HCT116 (cell line): ENCODE measurements around the gene BNC2. TPM values are rescaled to one million over a fixed set of nuclear protein-coding genes. Genes with fewer than 3 reads are reported as not detected.

ENCODE experiments used
- ATAC-seq: fragments of 200-7000 bp; cut with Tn5 transposase; 2 replicates; pipeline ENCODE4 v1.9.1; 2020; ENCODE audit warnings: mild to moderate bottlenecking, moderate library complexity
- BruUV-seq: library from RNA; stranded (reverse); fragments of 400-500 nt; replicated peaks from 2 replicates; lab custom pipeline; 2021; lab: Mats Ljungman, UMichigan
- CTCF ChIA-PET: fragments of 300-600 bp; sonication (Branson Sonifier 250); formaldehyde crosslinking; loops from one replicate; lab custom pipeline; 2021; ENCODE audit warnings: antibody characterized with exemption; lab: Charles Lee
- POLR2A ChIA-PET: fragments of 300-600, 350-600 bp; sonication (Branson Sonifier 250); formaldehyde crosslinking; loops from one replicate; lab custom pipeline; 2021; ENCODE audit warnings: antibody characterized with exemption; lab: Charles Lee
- RAD21 ChIA-PET, 2 experiments: fragments of 300-600 bp; sonication (Branson Sonifier 250); formaldehyde crosslinking; loops; one replicate each; lab custom pipeline; 2023; ENCODE audit warnings: low total read pairs in 2 of 2; ENCODE audit not compliant: uncharacterized antibody in 2 of 2, unreplicated experiment in 2 of 2, low non-redundant PET in 1 of 2; lab: Charles Lee
- DNase-seq: peaks from one replicate; pipeline ENCODE4 v3.0.0-alpha.2; 2010; ENCODE audit warnings: low read depth, low spot score
- H2AFZ ChIP-seq: fragments of 200-600 bp; shearing (Covaris generic), sonication (generic); 2 replicates; pipeline ENCODE4 v1.6.1; 2017; ENCODE audit warnings: low read depth, mixed run types, mixed read lengths, antibody characterized with exemption, low read length; ENCODE audit not compliant: poor library complexity, severe bottlenecking
- H3K27ac ChIP-seq: 2 replicates; pipeline ENCODE4 v1.5.1; 2012; ENCODE audit warnings: low read depth, low read length
- H3K27me3 ChIP-seq: fragments of 200-600 bp; sonication (generic); 2 replicates; pipeline ENCODE4 v1.6.1; 2016; ENCODE audit warnings: mixed run types, low read length, mixed read lengths; ENCODE audit not compliant: insufficient read depth
- H3K36me3 ChIP-seq, 2 experiments: fragments of 200-500 bp in 1 of 2; fragments of 200-600 bp in 1 of 2; sonication (Bioruptor generic) in 1 of 2; sonication (generic) in 1 of 2; 2 replicates each; pipeline versions ENCODE4 v1.5.1 to v1.6.1; 2014 to 2016; ENCODE audit warnings: low read length in 2 of 2, inconsistent platforms in 1 of 2, mixed read lengths in 1 of 2, mixed run types in 1 of 2; ENCODE audit not compliant: insufficient read depth in 2 of 2, control insufficient read depth in 1 of 2
- H3K4me1 ChIP-seq, 2 experiments: fragments of 200-600 bp in 1 of 2; sonication (generic) in 1 of 2; 2 replicates each; pipeline versions ENCODE4 v1.5.1 to v1.6.1; 2012 to 2017; ENCODE audit warnings: low read length in 2 of 2, inconsistent platforms in 1 of 2, mild to moderate bottlenecking in 1 of 2, mixed read lengths in 1 of 2, mixed run types in 1 of 2, moderate library complexity in 1 of 2; ENCODE audit not compliant: insufficient read depth in 2 of 2, control insufficient read depth in 1 of 2
- H3K4me2 ChIP-seq: fragments of 200-600 bp; sonication (generic); 2 replicates; pipeline ENCODE4 v1.6.1; 2017; ENCODE audit warnings: mixed run types, low read length, mixed read lengths
- H3K4me3 ChIP-seq, 2 experiments: fragments of 200-600 bp in 1 of 2; sonication (generic) in 1 of 2; replicated peaks in 1 of 2; 2 replicates each; pipeline ENCODE4 v1.5.1; 2011 to 2016; ENCODE audit warnings: low read length in 2 of 2, control low read depth in 1 of 2, low read depth in 1 of 2, mild to moderate bottlenecking in 1 of 2, mixed read lengths in 1 of 2, mixed run types in 1 of 2
- H3K79me2 ChIP-seq: fragments of 200-600 bp; sonication (generic); 2 replicates; pipeline ENCODE4 v1.6.1; 2017; ENCODE audit warnings: mild to moderate bottlenecking, mixed run types, low read length, moderate library complexity, mixed read lengths; ENCODE audit not compliant: insufficient read depth
- H3K9ac ChIP-seq: fragments of 200-600 bp; sonication (generic); 2 replicates; pipeline ENCODE4 v1.6.1; 2016; ENCODE audit warnings: low read length, mixed read lengths
- H3K9me2 ChIP-seq: fragments of 200-600 bp; sonication (generic), shearing (Covaris generic); 2 replicates; pipeline ENCODE4 v1.6.1; 2017; ENCODE audit warnings: mixed run types, mild to moderate bottlenecking, moderate library complexity; ENCODE audit not compliant: insufficient read depth
- H3K9me3 ChIP-seq, 2 experiments: fragments of 200-500 bp in 1 of 2; fragments of 200-600 bp in 1 of 2; sonication (Bioruptor generic) in 1 of 2; sonication (generic) in 1 of 2; 2 replicates each; pipeline ENCODE4 v1.6.1; 2014 to 2017; ENCODE audit warnings: low read length in 2 of 2, mixed read lengths in 2 of 2, inconsistent platforms in 1 of 2, low read depth in 1 of 2, mild to moderate bottlenecking in 1 of 2, mixed run types in 1 of 2, moderate library complexity in 1 of 2; ENCODE audit not compliant: control insufficient read depth in 1 of 2, insufficient read depth in 1 of 2
- H4K20me1 ChIP-seq: fragments of 200-600 bp; sonication (generic), shearing (Covaris generic); 2 replicates; pipeline ENCODE4 v1.6.1; 2017; ENCODE audit warnings: mixed run types, mild to moderate bottlenecking, moderate library complexity; ENCODE audit not compliant: insufficient read depth
- CBX3 ChIP-seq: IDR thresholded peaks from 2 replicates; pipeline ENCODE4 v1.6.1; 2012; ENCODE audit warnings: low read depth
- CEBPB ChIP-seq: IDR thresholded peaks from 2 replicates; pipeline ENCODE4 v1.6.1; 2012; ENCODE audit warnings: low read depth
- EGR1 ChIP-seq: IDR thresholded peaks from 2 replicates; pipeline ENCODE4 v1.6.1; 2012; ENCODE audit warnings: low read depth
- ELF1 ChIP-seq: IDR thresholded peaks from 2 replicates; pipeline ENCODE4 v1.6.1; 2012; ENCODE audit warnings: low read depth, borderline replicate concordance
- EZH2 ChIP-seq: fragments of 200-600 bp; sonication (generic); IDR thresholded peaks from 2 replicates; pipeline ENCODE4 v1.6.1; 2017; ENCODE audit warnings: antibody characterized with exemption, mixed run types
- FOSL1 ChIP-seq: IDR thresholded peaks from 2 replicates; pipeline ENCODE4 v1.6.1; 2012; ENCODE audit warnings: low read depth
- JUND ChIP-seq: IDR thresholded peaks from 2 replicates; pipeline ENCODE4 v1.6.1; 2012
- POLR2A ChIP-seq: IDR thresholded peaks from 2 replicates; pipeline ENCODE4 v1.7.0; 2011; ENCODE audit warnings: borderline replicate concordance; ENCODE audit not compliant: insufficient read depth, insufficient read length; ENCODE audit errors: extremely low read depth
- POLR2AphosphoS5 ChIP-seq: IDR thresholded peaks from 2 replicates; pipeline ENCODE4 v1.6.1; 2011; ENCODE audit warnings: mild to moderate bottlenecking, low read depth, low read length, moderate library complexity
- REST ChIP-seq: IDR thresholded peaks from 2 replicates; pipeline ENCODE4 v1.6.1; 2012; ENCODE audit warnings: low read depth
- SIN3A ChIP-seq: IDR thresholded peaks from 2 replicates; pipeline ENCODE4 v1.6.1; 2012; ENCODE audit warnings: low read depth
- SP1 ChIP-seq: IDR thresholded peaks from 2 replicates; pipeline ENCODE4 v1.6.1; 2012; ENCODE audit warnings: low read depth
- TCF7L2 ChIP-seq: IDR thresholded peaks from 2 replicates; pipeline ENCODE4 v1.7.0; 2011; ENCODE audit warnings: borderline replicate concordance, inconsistent platforms; ENCODE audit not compliant: insufficient read depth, insufficient read length; ENCODE audit errors: extremely low read depth
- YY1 ChIP-seq: IDR thresholded peaks from 2 replicates; pipeline ENCODE4 v1.6.1; 2011; ENCODE audit warnings: low read length, low read depth, moderate library complexity, mild to moderate bottlenecking; ENCODE audit not compliant: insufficient replicate concordance; ENCODE audit errors: extremely low read depth
- ZBTB33 ChIP-seq: IDR thresholded peaks from 2 replicates; pipeline ENCODE4 v1.6.1; 2011; ENCODE audit warnings: mild to moderate bottlenecking, low read length, moderate library complexity; ENCODE audit not compliant: insufficient replicate concordance; ENCODE audit errors: extremely low read depth
- ZFX ChIP-seq: fragments of 450-650 bp; IDR thresholded peaks from 2 replicates; pipeline ENCODE4 v1.6.1; 2017
- ZNF274 ChIP-seq: fragments of 200-500 bp; sonication (Bioruptor generic); IDR thresholded peaks from 2 replicates; pipeline ENCODE4 v1.6.1; 2014; ENCODE audit warnings: mild to moderate bottlenecking, low read depth, low read length, inconsistent platforms
- intact Hi-C: fragments of 100-400 bp; cut with micrococcal nuclease; formaldehyde crosslinking; loops from 2 replicates; pipeline ENCODE4 v1.10.0; 2022
- total RNA-seq: library from RNA; stranded (reverse); gene quantifications from one replicate; pipeline ENCODE4 v1.2.1, GENCODE V29; 2021; ENCODE audit not compliant: unreplicated experiment
- TF ChIP-seq, protein P1 (sequence below): IDR thresholded peaks from 2 replicates; pipeline ENCODE4 v1.6.1; 2012
- TF ChIP-seq, protein P2 (sequence below): IDR thresholded peaks from 2 replicates; pipeline ENCODE4 v1.6.1; 2012

The BNC2 gene
- total RNA-seq, 1 experiment from 2014 or later, result 0.37 TPM

- no TSS peak for BruUV-seq
- Histone ChIP-seq H4K20me1 (no peaks in the 10 kb centered on the region), H3K4me1 (no peaks in the 10 kb centered on the region), H3K36me3 (no peaks in the 10 kb centered on the region), H3K27me3 (no peaks in the 10 kb centered on the region), H3K9me2 (no peaks in the 10 kb centered on the region), H3K9me3 (no peaks in the 10 kb centered on the region), H3K4me3 (no peak overlapping the region), H3K79me2 (no peaks in the 10 kb centered on the region), H2AFZ (no peak overlapping the region), H3K9ac (no peak overlapping the region), H3K4me2 (no peak overlapping the region), H3K27ac (no peak overlapping the region)
- TF ChIP-seq POLR2A (no peak), EGR1 (no peak), SP1 (no peak), ZNF274 (no peak), TCF7L2 (no peak), SIN3A (no peak), YY1 (no peak), ZBTB33 (no peak), CBX3 (no peak), FOSL1 (no peak), ZFX (no peak), EZH2 (no peak), JUND (no peak), CEBPB (no peak), POLR2AphosphoS5 (no peak), REST (no peak), ELF1 (no peak)
- TF ChIP-seq, protein P1, sequence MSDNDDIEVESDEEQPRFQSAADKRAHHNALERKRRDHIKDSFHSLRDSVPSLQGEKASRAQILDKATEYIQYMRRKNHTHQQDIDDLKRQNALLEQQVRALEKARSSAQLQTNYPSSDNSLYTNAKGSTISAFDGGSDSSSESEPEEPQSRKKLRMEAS, result no peak
- TF ChIP-seq, protein P2, sequence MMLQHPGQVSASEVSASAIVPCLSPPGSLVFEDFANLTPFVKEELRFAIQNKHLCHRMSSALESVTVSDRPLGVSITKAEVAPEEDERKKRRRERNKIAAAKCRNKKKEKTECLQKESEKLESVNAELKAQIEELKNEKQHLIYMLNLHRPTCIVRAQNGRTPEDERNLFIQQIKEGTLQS, result no peak
- POLR2A ChIA-PET, result no interaction called here
- DNase-seq (no peak), ATAC-seq (no peak)
- intact Hi-C loops, result loop anchor here (10.0 kb wide), 1 partner anchor 64 kb away; no protein-coding TSS in a partner anchor
- CTCF ChIA-PET, result no interaction called here
- RAD21 ChIA-PET, result no interaction called here
Observed at GRCh38 chr9:16708656-16709435, 161.6 kb downstream of the BNC2 start.
